Dermis microvascular lymphatic vessel endothelial cell (primary cell): ENCODE results near the gene CTXN1. TPM values are rescaled to one million over a fixed set of nuclear protein-coding genes. Genes with fewer than 3 reads are reported as not detected.

Source experiments
- DNase-seq, 2 donors: peaks; one replicate each; pipeline versions ENCODE4 v3.0.0 to v3.0.0-alpha.2; 2010; ENCODE audit warnings: low read depth in 2 of 2
- total RNA-seq: library from RNA; depleted of rRNA; stranded (reverse); fragments of >200 nt; gene quantifications from 2 replicates; pipeline ENCODE4 v1.2.1, GENCODE V29; 2014

CTXN1 gene
- total RNA-seq, 1 donor from 2014 or later: 1.5 TPM

GRCh38 chr19:7877249-7877836 lies 48.6 kb downstream of the CTXN1 start:
- DNase-seq: no peak

DNA sequence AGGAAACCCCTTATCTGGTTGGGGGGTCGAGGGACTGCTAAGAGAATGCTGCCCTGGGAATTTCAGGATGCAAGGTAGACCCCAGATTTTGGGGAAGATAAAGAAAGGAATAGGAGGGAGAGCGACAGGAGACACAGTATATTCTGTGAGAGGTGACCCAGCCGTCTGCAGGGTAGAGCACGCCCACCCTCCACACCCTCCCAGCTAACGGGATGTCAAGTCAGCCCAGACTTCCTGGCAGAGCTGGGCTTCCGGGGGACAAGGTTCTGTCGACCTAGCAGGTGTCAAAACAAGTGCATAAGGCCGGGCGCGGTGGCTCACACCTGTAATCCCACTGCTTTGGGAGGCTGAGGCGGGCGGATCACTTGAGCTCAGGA lies 51.0 kb downstream of the CTXN1 start:
- no peak for DNase-seq

Other genes with a start within 250 kb of the CTXN1 start
- not detected in 2 replicates for gene MCEMP1, start 249.0 kb downstream of the CTXN1 start, total RNA-seq
- 93.8 and 106 TPM in 2 replicates for gene TRAPPC5, start 245.3 kb downstream of the CTXN1 start, total RNA-seq
- gene FCER2, start 224.0 kb downstream of the CTXN1 start, total RNA-seq: not detected in 2 replicates
- gene CLEC4G, start 194.0 kb downstream of the CTXN1 start, total RNA-seq: under 0.01 TPM in 1 of 2 replicates, not detected in the other
- gene CD209, start 178.6 kb downstream of the CTXN1 start, total RNA-seq: under 0.01 TPM in 2 replicates
- 41.8 and 143 TPM in 2 replicates for gene CLEC4M, start 162.9 kb downstream of the CTXN1 start, total RNA-seq
- gene EVI5L, start 95.9 kb downstream of the CTXN1 start, total RNA-seq: 6.2 and 10.6 TPM in 2 replicates
- gene PRR36, start 51.7 kb downstream of the CTXN1 start, total RNA-seq: not detected in 2 replicates
- 0.77 and 1.1 TPM in 2 replicates for gene LRRC8E, start 37.6 kb downstream of the CTXN1 start, total RNA-seq
- gene MAP2K7, start 22.3 kb downstream of the CTXN1 start, total RNA-seq: 6.9 and 11.4 TPM in 2 replicates
- 0.25 and 0.26 TPM in 2 replicates for gene TGFBR3L, start 11.3 kb downstream of the CTXN1 start, total RNA-seq
- gene SNAPC2, start 5.8 kb downstream of the CTXN1 start, total RNA-seq: 5.1 and 5.8 TPM in 2 replicates
- 26.2 and 30.2 TPM in 2 replicates for gene TIMM44, start 17.5 kb upstream of the CTXN1 start, total RNA-seq
- gene ELAVL1, start 79.5 kb upstream of the CTXN1 start, total RNA-seq: 19.0 and 40.5 TPM in 2 replicates
- gene CCL25, start 126.6 kb upstream of the CTXN1 start, total RNA-seq: not detected in 2 replicates
- gene FBN3, start 223.5 kb upstream of the CTXN1 start, total RNA-seq: not detected in 2 replicates